HepG2 (cell line): ENCODE measurements around the gene TAF1B. TPM values are rescaled to one million over a fixed set of nuclear protein-coding genes. Genes with fewer than 3 reads are reported as not detected.
A peak's percentile ranks its signal among the peaks of the same experiment; 100 is the strongest.

Source experiments
- ARID5B ChIP-seq: IDR thresholded peaks from 2 replicates; pipeline ENCODE4 v1.4.0; 2020; ENCODE audit warnings: mild to moderate bottlenecking, missing genetic modification reagents
- ATRX ChIP-seq: sonication (generic); formaldehyde crosslinking; IDR thresholded peaks from 2 replicates; pipeline ENCODE4 v1.4.0; 2020; ENCODE audit warnings: missing genetic modification reagents, borderline replicate concordance
- CBFB ChIP-seq: sonication (generic); formaldehyde crosslinking; IDR thresholded peaks from 2 replicates; pipeline ENCODE4 v1.4.0; 2020; ENCODE audit warnings: missing genetic modification reagents
- MIER3 ChIP-seq: IDR thresholded peaks from 2 replicates; pipeline ENCODE4 v1.6.1; 2016; ENCODE audit warnings: missing compliant biosample characterization, borderline replicate concordance
- PAXIP1 ChIP-seq: sonication (generic); formaldehyde crosslinking; conservative IDR thresholded peaks from 2 replicates; pipeline ENCODE4 v1.4.0; 2020; ENCODE audit warnings: mild to moderate bottlenecking, missing genetic modification reagents, moderate library complexity
- PBX2 ChIP-seq: IDR thresholded peaks from 2 replicates; pipeline ENCODE4 v1.6.1; 2016; ENCODE audit warnings: control low read depth
- SMAD9 ChIP-seq: sonication (generic); formaldehyde crosslinking; IDR thresholded peaks from 2 replicates; pipeline ENCODE4 v1.5.1; 2020; ENCODE audit warnings: mild to moderate bottlenecking, missing genetic modification reagents
- SOX6 ChIP-seq, 2 experiments: fragments of 450-650 bp in 1 of 2; sonication (generic) in 1 of 2; formaldehyde crosslinking in 1 of 2; IDR thresholded peaks; 2 replicates each; pipeline versions ENCODE4 v1.4.0 to v1.6.1; 2017 to 2020; ENCODE audit warnings: antibody characterized with exemption in 1 of 2, mild to moderate bottlenecking in 1 of 2, missing genetic modification reagents in 1 of 2
- THYN1 ChIP-seq: sonication (generic); formaldehyde crosslinking; IDR thresholded peaks from 2 replicates; pipeline ENCODE4 v1.8.1; 2023; ENCODE audit warnings: low read depth, mild to moderate bottlenecking, moderate library complexity, missing genetic modification reagents, borderline replicate concordance
- ZNF253 ChIP-seq: sonication (generic); formaldehyde crosslinking; IDR thresholded peaks from 2 replicates; pipeline ENCODE4 v1.8.0; 2022; ENCODE audit warnings: mild to moderate bottlenecking, missing genetic modification reagents, borderline replicate concordance
- ZNF468 ChIP-seq: sonication (generic); formaldehyde crosslinking; IDR thresholded peaks from 2 replicates; pipeline ENCODE4 v1.8.0; 2022; ENCODE audit warnings: mild to moderate bottlenecking, moderate library complexity, missing genetic modification reagents
- ZNF501 ChIP-seq: sonication (generic); formaldehyde crosslinking; IDR thresholded peaks from 2 replicates; pipeline ENCODE4 v1.5.1; 2020; ENCODE audit warnings: mild to moderate bottlenecking, moderate library complexity, missing genetic modification reagents
- ZNF512B ChIP-seq: sonication (generic); formaldehyde crosslinking; IDR thresholded peaks from 2 replicates; pipeline ENCODE4 v1.5.1; 2020; ENCODE audit warnings: missing genetic modification reagents, mild to moderate bottlenecking, borderline replicate concordance
- ZNF567 ChIP-seq: sonication (generic); formaldehyde crosslinking; IDR thresholded peaks from 2 replicates; pipeline ENCODE4 v1.8.1; 2023; ENCODE audit warnings: mild to moderate bottlenecking, missing genetic modification reagents, borderline replicate concordance
- ZNF598 ChIP-seq: sonication (generic); formaldehyde crosslinking; IDR thresholded peaks from 2 replicates; pipeline ENCODE4 v1.5.1; 2020; ENCODE audit warnings: mild to moderate bottlenecking, missing genetic modification reagents, borderline replicate concordance
- ZNF605 ChIP-seq: sonication (generic); formaldehyde crosslinking; IDR thresholded peaks from 2 replicates; pipeline ENCODE4 v1.8.0; 2022; ENCODE audit warnings: mild to moderate bottlenecking, missing genetic modification reagents
- polyA plus RNA-seq, 8 experiments: library from polyadenylated mRNA; depleted of rRNA in 3 of 8; stranded (reverse) in 7 of 8; unstranded in 1 of 8; fragments of >200 nt; fragmentation: Illumina TruSeq in 4 of 8; extraction: Trizol in 4 of 8; gene quantifications; 2 replicates each; pipeline versions ENCODE4 v1.2.1 to v1.2.3, GENCODE V29; 2011 to 2016; ENCODE audit warnings: low read depth in 4 of 8, missing spikeins in 1 of 8, mixed read lengths in 1 of 8; ENCODE audit not compliant: insufficient read depth in 1 of 8
- total RNA-seq, 5 experiments: library from RNA; depleted of rRNA; stranded (reverse); fragments of >200 nt; fragmentation: Illumina TruSeq; extraction: Trizol; gene quantifications; 2 replicates each; pipeline ENCODE4 v1.2.3, GENCODE V29; 2016; ENCODE audit warnings: low read depth in 1 of 5

TAF1B gene
- total and polyA plus RNA-seq, 2 of the 13 experiments (the other 11 are each of a cell fraction or from before 2014, with no cell fraction given) = 13.3 to 27.7 TPM

- TF ChIP-seq PAXIP1 (CRISPR knock-in tag) = no peak
- 0 out of 2 replicates have a peak, but pooled peaks have one; percentile 5 for TF ChIP-seq MIER3 (CRISPR knock-in tag)
- peak; percentile 47; the same call in 1 of the 2 replicates for TF ChIP-seq ZNF501 (CRISPR knock-in tag)
- no peak for TF ChIP-seq ATRX (CRISPR knock-in tag)
- 0 out of 2 replicates have a peak, but pooled peaks have one; percentile 52 for TF ChIP-seq ZNF512B
- 0 out of 2 replicates have a peak, but pooled peaks have one; percentile 10 for TF ChIP-seq THYN1 (CRISPR knock-in tag)
- 0 out of 2 replicates have a peak, but pooled peaks have one; percentile 12 for TF ChIP-seq ZNF567
- TF ChIP-seq PBX2 = no peak
- TF ChIP-seq ZNF605 (CRISPR knock-in tag) = 0 out of 2 replicates have a peak, but pooled peaks have one; percentile 17
- TF ChIP-seq SMAD9 (CRISPR knock-in tag) = no peak
- TF ChIP-seq ZNF468 (CRISPR knock-in tag) = no peak
- 0 out of 2 replicates have a peak, but pooled peaks have one; percentile 0 for TF ChIP-seq ZNF598 (CRISPR knock-in tag)
- TF ChIP-seq ZNF253 (CRISPR knock-in tag) = no peak
- TF ChIP-seq ARID5B (CRISPR knock-in tag) = 0 out of 2 replicates have a peak, but pooled peaks have one; percentile 1
- 0 out of 2 replicates have a peak, but pooled peaks have one; percentile 1 for TF ChIP-seq CBFB (CRISPR knock-in tag)
- no peak for TF ChIP-seq SOX6 (IDR thresholded peaks at IDR 0.05)
- TF ChIP-seq SOX6 (CRISPR knock-in tag; IDR thresholded peaks at IDR 0.05) = 0 out of 2 replicates have a peak, but pooled peaks have one; percentile 6
Measured at GRCh38 chr2:9814129-9814868, 29.0 kb upstream of the TAF1B start (continued).
